Measurements from ENCODE around the gene SAA4.

DNA sequence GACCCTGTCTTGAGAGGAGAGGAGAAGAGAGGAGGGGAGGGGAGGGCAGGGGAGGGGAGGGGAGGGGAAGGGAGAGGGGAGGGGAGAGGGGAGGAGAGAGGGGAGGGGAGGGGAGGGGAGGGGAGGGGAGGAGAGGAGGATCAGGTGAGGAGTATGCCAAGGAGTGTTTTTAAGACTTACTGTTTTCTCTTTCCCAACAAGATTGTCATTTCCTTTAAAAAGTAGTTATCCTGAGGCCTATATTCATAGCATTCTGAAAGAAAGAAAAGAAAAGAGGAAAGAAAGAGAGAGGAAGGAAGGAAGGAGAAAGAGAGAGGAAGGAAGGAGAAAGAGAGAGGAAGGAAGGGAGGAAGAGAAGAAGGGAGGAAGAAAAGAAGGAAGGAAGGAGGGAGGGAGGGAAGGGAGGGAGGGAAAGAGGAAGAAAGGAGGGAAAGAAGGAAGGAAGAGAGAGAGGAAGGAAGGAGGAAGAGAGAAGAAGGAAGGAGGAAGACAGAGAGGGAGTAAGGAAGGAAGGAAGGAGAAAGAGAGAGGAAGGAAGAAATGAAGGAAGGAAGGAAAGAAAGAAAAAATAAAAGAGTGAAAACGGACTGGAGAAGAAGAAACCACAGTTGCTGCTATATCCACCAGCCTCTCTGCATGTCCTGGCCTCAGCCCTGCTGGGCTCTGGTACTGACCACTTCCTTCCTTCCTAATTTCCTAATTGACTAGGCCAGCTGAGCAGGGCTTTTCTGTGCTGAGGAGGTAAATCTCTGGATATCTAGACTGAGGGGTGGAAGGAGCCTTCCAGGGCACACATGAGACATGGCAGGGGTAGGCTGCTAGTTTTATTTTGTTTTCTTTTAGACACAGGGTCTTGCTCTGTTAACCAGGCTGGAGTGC, 28.3 kb upstream of the SAA4 start:
- TF ChIP-seq, protein P1, sequence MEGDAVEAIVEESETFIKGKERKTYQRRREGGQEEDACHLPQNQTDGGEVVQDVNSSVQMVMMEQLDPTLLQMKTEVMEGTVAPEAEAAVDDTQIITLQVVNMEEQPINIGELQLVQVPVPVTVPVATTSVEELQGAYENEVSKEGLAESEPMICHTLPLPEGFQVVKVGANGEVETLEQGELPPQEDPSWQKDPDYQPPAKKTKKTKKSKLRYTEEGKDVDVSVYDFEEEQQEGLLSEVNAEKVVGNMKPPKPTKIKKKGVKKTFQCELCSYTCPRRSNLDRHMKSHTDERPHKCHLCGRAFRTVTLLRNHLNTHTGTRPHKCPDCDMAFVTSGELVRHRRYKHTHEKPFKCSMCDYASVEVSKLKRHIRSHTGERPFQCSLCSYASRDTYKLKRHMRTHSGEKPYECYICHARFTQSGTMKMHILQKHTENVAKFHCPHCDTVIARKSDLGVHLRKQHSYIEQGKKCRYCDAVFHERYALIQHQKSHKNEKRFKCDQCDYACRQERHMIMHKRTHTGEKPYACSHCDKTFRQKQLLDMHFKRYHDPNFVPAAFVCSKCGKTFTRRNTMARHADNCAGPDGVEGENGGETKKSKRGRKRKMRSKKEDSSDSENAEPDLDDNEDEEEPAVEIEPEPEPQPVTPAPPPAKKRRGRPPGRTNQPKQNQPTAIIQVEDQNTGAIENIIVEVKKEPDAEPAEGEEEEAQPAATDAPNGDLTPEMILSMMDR (optimal IDR thresholded peaks at IDR 0.05 in 1 of 3, IDR thresholded peaks at IDR 0.05 in 1 of 3, conservative IDR thresholded peaks at IDR 0.05 in 1 of 3; ENCODE audit: extremely low read depth in 1 of 3, insufficient read depth in 2 of 3, low read length in 3 of 3), result no peak
- no peak for TF ChIP-seq EZH2 (IDR thresholded peaks at IDR 0.05; ENCODE audit: low read length)
